ENCODE data around the gene TCF4.

Gene TCF4

DNA sequence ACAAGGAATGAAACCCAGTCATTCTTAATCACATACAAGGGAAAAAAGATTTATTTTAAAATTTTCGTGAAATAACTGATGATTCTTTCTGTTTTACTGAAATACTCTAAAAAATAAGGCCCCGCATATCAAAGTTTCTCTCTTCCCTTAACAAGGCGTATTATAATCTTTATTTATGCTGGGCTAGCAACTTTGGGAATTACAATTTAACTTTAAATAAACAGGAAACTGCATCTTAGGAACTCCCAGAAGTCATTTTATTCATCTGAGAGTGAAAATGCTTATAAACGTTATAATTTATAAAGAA lies 166.7 kb downstream of the TCF4 start:
- TF ChIP-seq SPI1 (IDR thresholded peaks at IDR 0.05; ENCODE audit: borderline replicate concordance, low read depth) (no peak), REST (IDR thresholded peaks at IDR 0.05; ENCODE audit: insufficient replicate concordance, low read depth) (no peak)
- TF ChIP-seq, protein P1, sequence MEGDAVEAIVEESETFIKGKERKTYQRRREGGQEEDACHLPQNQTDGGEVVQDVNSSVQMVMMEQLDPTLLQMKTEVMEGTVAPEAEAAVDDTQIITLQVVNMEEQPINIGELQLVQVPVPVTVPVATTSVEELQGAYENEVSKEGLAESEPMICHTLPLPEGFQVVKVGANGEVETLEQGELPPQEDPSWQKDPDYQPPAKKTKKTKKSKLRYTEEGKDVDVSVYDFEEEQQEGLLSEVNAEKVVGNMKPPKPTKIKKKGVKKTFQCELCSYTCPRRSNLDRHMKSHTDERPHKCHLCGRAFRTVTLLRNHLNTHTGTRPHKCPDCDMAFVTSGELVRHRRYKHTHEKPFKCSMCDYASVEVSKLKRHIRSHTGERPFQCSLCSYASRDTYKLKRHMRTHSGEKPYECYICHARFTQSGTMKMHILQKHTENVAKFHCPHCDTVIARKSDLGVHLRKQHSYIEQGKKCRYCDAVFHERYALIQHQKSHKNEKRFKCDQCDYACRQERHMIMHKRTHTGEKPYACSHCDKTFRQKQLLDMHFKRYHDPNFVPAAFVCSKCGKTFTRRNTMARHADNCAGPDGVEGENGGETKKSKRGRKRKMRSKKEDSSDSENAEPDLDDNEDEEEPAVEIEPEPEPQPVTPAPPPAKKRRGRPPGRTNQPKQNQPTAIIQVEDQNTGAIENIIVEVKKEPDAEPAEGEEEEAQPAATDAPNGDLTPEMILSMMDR (IDR thresholded peaks at IDR 0.05; ENCODE audit: insufficient read depth, low read length) = no peak
- no peak overlapping the region for H3K4me3 ChIP-seq (replicated peaks; ENCODE audit: insufficient read depth, low read length)
- peaks cover 2% of the 10 kb centered on the region for H3K27me3 ChIP-seq (ENCODE audit: insufficient read depth, poor library complexity, severe bottlenecking)
- DNase-seq (ENCODE audit: low read depth in 1 of 2, low spot score in 1 of 2) = no peak
- no peak overlapping the region for H3K27ac ChIP-seq (replicated peaks)

DNA sequence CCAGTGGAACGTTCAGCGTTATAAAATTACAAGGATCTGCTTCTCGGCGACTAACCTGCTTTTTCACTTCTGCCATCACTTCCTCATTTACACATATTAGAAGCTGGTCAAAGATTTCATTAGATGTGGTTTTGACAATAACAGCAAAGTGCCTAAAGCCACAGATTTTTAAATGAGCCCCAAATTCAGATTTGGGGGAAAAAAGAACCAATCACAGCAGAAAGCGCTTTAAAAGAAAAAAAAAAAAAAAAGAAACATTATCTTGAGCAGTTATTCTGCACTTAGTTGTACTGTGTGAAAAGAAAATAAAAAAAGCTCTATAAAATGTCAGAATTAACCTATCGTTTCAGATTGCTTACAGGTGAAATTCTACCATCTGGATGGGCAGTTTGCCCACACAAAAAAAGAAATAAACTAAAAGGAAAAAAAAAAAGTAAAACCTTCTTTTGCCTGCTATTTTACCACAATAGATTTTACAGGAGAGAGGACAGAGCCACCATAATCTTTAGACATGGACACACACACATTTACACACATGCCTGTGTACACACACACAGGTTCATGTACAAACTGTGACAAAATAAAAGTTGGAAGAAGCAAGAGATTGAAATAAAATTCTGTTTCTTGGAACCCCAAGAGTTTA lies 167.2 kb downstream of the TCF4 start:
- peak in 1 of 2 experiments; percentile 16 for DNase-seq (ENCODE audit: low read depth in 1 of 2, low spot score in 1 of 2)
- TF ChIP-seq, protein P1 (IDR thresholded peaks at IDR 0.05; ENCODE audit: insufficient read depth, low read length) = no peak
- peak; percentile 97 for TF ChIP-seq SPI1 (IDR thresholded peaks at IDR 0.05; ENCODE audit: borderline replicate concordance, low read depth)
- Histone ChIP-seq H3K27ac (replicated peaks) (no peak overlapping the region), H3K4me3 (replicated peaks; ENCODE audit: insufficient read depth, low read length) (no peak overlapping the region), H3K27me3 (ENCODE audit: insufficient read depth, poor library complexity, severe bottlenecking) (peaks cover 2% of the 10 kb centered on the region)

DNA sequence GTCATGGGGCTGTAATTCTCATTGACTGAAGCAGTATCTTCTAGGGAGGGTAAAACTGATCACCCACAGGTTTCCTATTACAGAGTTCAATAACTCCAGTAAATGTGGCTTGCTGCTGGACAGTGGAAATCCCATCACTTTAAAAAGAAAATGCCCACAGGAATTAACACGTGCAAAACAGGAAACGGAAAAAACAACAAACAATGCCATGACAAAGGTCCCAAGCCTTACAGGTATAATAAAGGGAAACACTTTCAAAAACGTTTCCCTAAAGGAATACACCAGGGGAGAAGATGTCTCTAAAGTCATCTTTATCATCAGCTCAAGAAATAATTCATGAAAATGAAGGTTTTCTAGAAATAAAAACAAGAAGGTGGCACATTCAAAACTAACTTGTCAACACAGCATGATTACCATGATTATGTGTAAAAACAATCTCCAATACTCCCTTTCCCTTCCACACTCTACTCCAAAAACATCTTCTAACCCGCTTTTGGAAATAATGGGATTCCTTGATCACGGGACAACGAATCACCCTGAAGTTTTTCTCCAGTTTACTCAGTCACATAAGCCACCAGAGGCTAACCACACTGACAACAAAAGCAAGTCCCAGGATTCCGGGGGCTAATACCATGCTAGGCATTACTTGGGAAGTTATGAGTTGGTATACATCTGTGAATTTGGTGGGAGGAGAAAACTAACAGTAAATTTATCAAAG lies 167.9 kb downstream of the TCF4 start:
- no peak for DNase-seq (ENCODE audit: low read depth in 1 of 2, low spot score in 1 of 2)
- H3K27me3 ChIP-seq (ENCODE audit: insufficient read depth, poor library complexity, severe bottlenecking) = no peaks in the 10 kb centered on the region
- no peak overlapping the region for H3K4me3 ChIP-seq (replicated peaks; ENCODE audit: insufficient read depth, low read length)
- TF ChIP-seq GABPA (IDR thresholded peaks at IDR 0.05; ENCODE audit: low read depth) (no peak), REST (IDR thresholded peaks at IDR 0.05; ENCODE audit: insufficient replicate concordance, low read depth) (no peak), POLR2AphosphoS5 (IDR thresholded peaks at IDR 0.05; ENCODE audit: low read depth) (no peak), SPI1 (IDR thresholded peaks at IDR 0.05; ENCODE audit: borderline replicate concordance, low read depth) (no peak)
- TF ChIP-seq, protein P1 (IDR thresholded peaks at IDR 0.05; ENCODE audit: insufficient read depth, low read length) = no peak
- no peak overlapping the region for H3K27ac ChIP-seq (replicated peaks)

All from HL-60 (cell line).